Panc1 (cell line): ENCODE measurements around the gene SAMD14. TPM values are rescaled to one million over a fixed set of nuclear protein-coding genes. Genes with fewer than 3 reads are reported as not detected.

Experiments
- ATAC-seq: fragments of 200-7000 bp; cut with Tn5 transposase; 2 replicates; pipeline ENCODE4 v1.9.1; 2020; ENCODE audit warnings: mild to moderate bottlenecking, moderate library complexity
- BruUV-seq: library from RNA; stranded (reverse); fragments of 400-500 nt; replicated peaks from 2 replicates; lab custom pipeline; 2021; lab: Mats Ljungman, UMichigan
- CTCF ChIA-PET: fragments of 300-600 bp; sonication (Branson Sonifier 250); formaldehyde crosslinking; loops from one replicate; lab custom pipeline; 2022; ENCODE audit warnings: antibody characterized with exemption; lab: Charles Lee
- POLR2A ChIA-PET: fragments of 300-600 bp; sonication (Branson Sonifier 250); formaldehyde crosslinking; loops from one replicate; lab custom pipeline; 2022; ENCODE audit warnings: antibody characterized with exemption; lab: Charles Lee
- DNase-seq: peaks from one replicate; pipeline ENCODE4 v3.0.0-alpha.2; 2010; ENCODE audit warnings: low read depth, low spot score
- H3K27ac ChIP-seq: 2 replicates; pipeline ENCODE4 v1.5.1; 2011; ENCODE audit warnings: mild to moderate bottlenecking, low read length, inconsistent platforms
- H3K27me3 ChIP-seq: fragments of 200-500 bp; sonication (Bioruptor generic); 2 replicates; pipeline ENCODE4 v1.6.0; 2014; ENCODE audit warnings: low read length, inconsistent platforms; ENCODE audit not compliant: control insufficient read depth, insufficient read depth
- H3K36me3 ChIP-seq: fragments of 200-500 bp; sonication (Bioruptor generic); 2 replicates; pipeline ENCODE4 v1.5.1; 2014; ENCODE audit warnings: inconsistent platforms, mild to moderate bottlenecking, low read length, moderate library complexity; ENCODE audit not compliant: control insufficient read depth, insufficient read depth
- H3K4me1 ChIP-seq: 2 replicates; pipeline ENCODE4 v1.5.1; 2011; ENCODE audit warnings: inconsistent platforms, mild to moderate bottlenecking, low read length, moderate library complexity; ENCODE audit not compliant: control insufficient read depth, insufficient read depth
- H3K4me3 ChIP-seq, 2 experiments: 2 replicates each; pipeline ENCODE4 v1.5.1; 2011 to 2012; ENCODE audit warnings: low read depth in 2 of 2, low read length in 2 of 2, mild to moderate bottlenecking in 2 of 2, inconsistent platforms in 1 of 2, moderate library complexity in 1 of 2
- H3K9me3 ChIP-seq: fragments of 200-500 bp; sonication (Bioruptor generic); 2 replicates; pipeline ENCODE4 v1.5.1; 2014; ENCODE audit warnings: low read depth, mild to moderate bottlenecking, inconsistent platforms, low read length, moderate library complexity; ENCODE audit not compliant: control insufficient read depth, insufficient read depth
- CTCF ChIP-seq: fragments of 450-650 bp; IDR thresholded peaks from 2 replicates; pipeline ENCODE4 v1.5.1; 2017; ENCODE audit warnings: mild to moderate bottlenecking
- POLR2AphosphoS5 ChIP-seq: IDR thresholded peaks from 2 replicates; pipeline ENCODE4 v1.6.1; 2012; ENCODE audit warnings: mild to moderate bottlenecking, low read depth, low read length, moderate library complexity
- SIN3A ChIP-seq: IDR thresholded peaks from 2 replicates; pipeline ENCODE4 v1.6.1; 2012; ENCODE audit warnings: low read depth, mild to moderate bottlenecking, low read length, moderate library complexity, borderline replicate concordance; ENCODE audit not compliant: insufficient read depth
- TCF7L2 ChIP-seq: IDR thresholded peaks from 2 replicates; pipeline ENCODE4 v1.6.1; 2011; ENCODE audit warnings: mild to moderate bottlenecking, low read depth, low read length, inconsistent platforms
- in situ Hi-C: cut with HindIII; loops from 2 replicates; pipeline ENCODE4 v1.10.0; 2016; ENCODE audit warnings: low sequenced_read_pairs, low pct_unique_long_range_greater_than_20kb
- intact Hi-C: fragments of 100-400 bp; cut with micrococcal nuclease; formaldehyde crosslinking; loops from one replicate; pipeline ENCODE4 v1.10.0; 2022; ENCODE audit not compliant: unreplicated experiment
- total RNA-seq: library from RNA; stranded (reverse); gene quantifications from one replicate; pipeline ENCODE4 v1.2.1, GENCODE V29; 2021; ENCODE audit not compliant: unreplicated experiment
- TF ChIP-seq, protein P1 (sequence below), 2 experiments: IDR thresholded peaks; 2 replicates each; pipeline ENCODE4 v1.6.1; 2011 to 2012; ENCODE audit warnings: low read depth in 2 of 2, control low read depth in 1 of 2, low read length in 1 of 2, mild to moderate bottlenecking in 1 of 2, moderate library complexity in 1 of 2; ENCODE audit not compliant: insufficient read depth in 1 of 2

Gene SAMD14
- total RNA-seq, 1 experiment from 2014 or later = 6.9 TPM

DNA sequence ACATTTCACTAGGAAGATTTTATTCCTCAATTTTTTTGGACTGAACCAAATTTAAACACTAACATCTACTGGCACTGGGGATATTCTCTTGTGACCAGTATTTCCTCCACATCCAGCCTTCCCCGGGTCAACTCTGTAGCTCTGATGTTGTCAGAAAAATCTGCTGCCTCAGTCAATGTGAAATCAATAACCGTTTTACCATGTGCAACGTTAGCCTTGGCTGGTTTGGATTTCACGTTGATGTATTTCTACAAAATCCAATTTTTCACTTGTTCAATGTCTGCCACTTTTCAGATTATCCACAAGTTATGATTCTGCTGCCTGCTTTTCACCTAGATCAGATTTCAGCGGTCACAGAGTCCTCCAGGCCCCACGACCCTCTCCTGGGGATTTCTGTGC is 43.0 kb upstream of the SAMD14 start:
- intact Hi-C loops (no loop called here), in situ Hi-C loops (no loop called here)
- no peak for ATAC-seq
- CTCF ChIA-PET = no interaction called here
- no peaks in the 10 kb centered on the region for H3K36me3 ChIP-seq
- BruUV-seq = no TSS peak
- no peaks in the 10 kb centered on the region for H3K9me3 ChIP-seq
- TF ChIP-seq TCF7L2 (no peak), POLR2AphosphoS5 (no peak)
- no peak overlapping the region for H3K27ac ChIP-seq
- DNase-seq = no peak
- POLR2A ChIA-PET = interaction anchor here (0.8 kb wide), 1 partner anchor 438 kb away, joined by 3 read pairs; no protein-coding TSS in a partner anchor
- peaks cover 21% of the 10 kb centered on the region for H3K4me1 ChIP-seq
- no peaks in the 10 kb centered on the region for H3K27me3 ChIP-seq
- no peak overlapping the region for H3K4me3 ChIP-seq

GRCh38 chr17:50172130-50172529 is 42.2 kb upstream of the SAMD14 start:
- ChIA-PET CTCF (no interaction called here), POLR2A (no interaction called here)
- Histone ChIP-seq H3K27ac (no peak overlapping the region), H3K4me1 (peaks cover 15% of the 10 kb centered on the region), H3K4me3 (no peak overlapping the region), H3K36me3 (no peaks in the 10 kb centered on the region), H3K9me3 (no peaks in the 10 kb centered on the region), H3K27me3 (no peaks in the 10 kb centered on the region)
- no peak for DNase-seq
- ATAC-seq = no peak
- intact Hi-C loops (no loop called here), in situ Hi-C loops (no loop called here)
- TF ChIP-seq, protein P1, sequence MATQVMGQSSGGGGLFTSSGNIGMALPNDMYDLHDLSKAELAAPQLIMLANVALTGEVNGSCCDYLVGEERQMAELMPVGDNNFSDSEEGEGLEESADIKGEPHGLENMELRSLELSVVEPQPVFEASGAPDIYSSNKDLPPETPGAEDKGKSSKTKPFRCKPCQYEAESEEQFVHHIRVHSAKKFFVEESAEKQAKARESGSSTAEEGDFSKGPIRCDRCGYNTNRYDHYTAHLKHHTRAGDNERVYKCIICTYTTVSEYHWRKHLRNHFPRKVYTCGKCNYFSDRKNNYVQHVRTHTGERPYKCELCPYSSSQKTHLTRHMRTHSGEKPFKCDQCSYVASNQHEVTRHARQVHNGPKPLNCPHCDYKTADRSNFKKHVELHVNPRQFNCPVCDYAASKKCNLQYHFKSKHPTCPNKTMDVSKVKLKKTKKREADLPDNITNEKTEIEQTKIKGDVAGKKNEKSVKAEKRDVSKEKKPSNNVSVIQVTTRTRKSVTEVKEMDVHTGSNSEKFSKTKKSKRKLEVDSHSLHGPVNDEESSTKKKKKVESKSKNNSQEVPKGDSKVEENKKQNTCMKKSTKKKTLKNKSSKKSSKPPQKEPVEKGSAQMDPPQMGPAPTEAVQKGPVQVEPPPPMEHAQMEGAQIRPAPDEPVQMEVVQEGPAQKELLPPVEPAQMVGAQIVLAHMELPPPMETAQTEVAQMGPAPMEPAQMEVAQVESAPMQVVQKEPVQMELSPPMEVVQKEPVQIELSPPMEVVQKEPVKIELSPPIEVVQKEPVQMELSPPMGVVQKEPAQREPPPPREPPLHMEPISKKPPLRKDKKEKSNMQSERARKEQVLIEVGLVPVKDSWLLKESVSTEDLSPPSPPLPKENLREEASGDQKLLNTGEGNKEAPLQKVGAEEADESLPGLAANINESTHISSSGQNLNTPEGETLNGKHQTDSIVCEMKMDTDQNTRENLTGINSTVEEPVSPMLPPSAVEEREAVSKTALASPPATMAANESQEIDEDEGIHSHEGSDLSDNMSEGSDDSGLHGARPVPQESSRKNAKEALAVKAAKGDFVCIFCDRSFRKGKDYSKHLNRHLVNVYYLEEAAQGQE (IDR thresholded peaks at IDR 0.05; ENCODE audit: insufficient read depth in 1 of 2, low read depth in 2 of 2, low read length in 1 of 2) = no peak
- TF ChIP-seq TCF7L2 = no peak
- no TSS peak for BruUV-seq

DNA sequence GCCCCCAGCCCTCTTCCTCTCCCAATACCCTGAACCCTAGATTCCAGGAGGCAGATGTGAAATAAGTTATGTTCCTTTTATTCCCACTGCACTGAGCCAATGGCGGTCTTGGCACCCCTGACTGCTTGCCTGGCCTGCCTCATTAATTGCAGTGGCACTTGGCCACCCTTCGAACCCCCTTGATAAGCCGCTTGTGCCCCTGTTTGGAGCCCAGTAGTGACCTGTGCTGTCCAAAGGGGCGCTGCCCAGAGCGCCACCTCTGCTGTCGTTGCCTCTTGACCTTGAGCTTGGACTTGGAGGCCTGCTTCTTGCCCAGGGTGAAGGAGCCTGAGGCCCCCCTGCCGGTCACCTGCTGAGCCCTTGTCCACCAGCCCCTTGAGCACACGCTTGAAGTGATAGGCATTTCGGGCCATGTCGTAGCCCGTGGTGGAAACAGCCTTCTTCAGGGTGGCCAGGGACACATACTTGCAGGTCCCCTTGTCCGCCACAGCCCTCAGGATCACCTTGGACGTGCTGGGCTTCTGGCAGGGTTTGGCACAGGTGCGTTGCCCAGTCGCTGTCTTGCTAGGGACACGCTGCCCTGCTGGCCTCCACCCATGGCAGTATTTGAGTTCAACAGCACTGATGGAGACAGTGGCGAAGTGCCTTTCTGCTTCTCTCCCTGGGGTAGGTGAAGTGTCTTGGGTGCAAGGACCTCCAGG is 41.6 kb upstream of the SAMD14 start:
- no peak overlapping the region for H3K4me3 ChIP-seq
- peaks cover 11% of the 10 kb centered on the region for H3K4me1 ChIP-seq
- no peak for ATAC-seq
- ChIA-PET POLR2A (no interaction called here), CTCF (no interaction called here)
- BruUV-seq = no TSS peak
- H3K27me3 ChIP-seq = no peaks in the 10 kb centered on the region
- intact Hi-C loops (no loop called here), in situ Hi-C loops (no loop called here)
- no peaks in the 10 kb centered on the region for H3K9me3 ChIP-seq
- DNase-seq = no peak
- H3K36me3 ChIP-seq = no peaks in the 10 kb centered on the region
- no peak overlapping the region for H3K27ac ChIP-seq
- TF ChIP-seq TCF7L2 = no peak
- TF ChIP-seq SIN3A = no peak
- no peak for TF ChIP-seq CTCF
- TF ChIP-seq POLR2AphosphoS5 = no peak
- TF ChIP-seq, protein P1 (IDR thresholded peaks at IDR 0.05; ENCODE audit: insufficient read depth in 1 of 2, low read depth in 2 of 2, low read length in 1 of 2) = no peak
